DOHH2 (cell line): Measurements from ENCODE around the gene ADAMTS8.

Source experiments
- H3F3A ChIP-seq: fragments of 200-600 bp; sonication (generic), shearing (Covaris generic); 2 replicates; pipeline ENCODE4 v1.6.0; 2016; ENCODE audit warnings: antibody characterized with exemption, mild to moderate bottlenecking; ENCODE audit not compliant: control insufficient read depth, insufficient read depth
- H3K27ac ChIP-seq: fragments of 200-600 bp; sonication (generic); 2 replicates; pipeline ENCODE4 v1.5.1; 2014; ENCODE audit warnings: low read depth, mild to moderate bottlenecking, low read length, moderate library complexity
- H3K27me3 ChIP-seq: fragments of 200-600 bp; sonication (generic); 2 replicates; pipeline ENCODE4 v1.6.1; 2014; ENCODE audit warnings: mild to moderate bottlenecking, low read length, mixed read lengths; ENCODE audit not compliant: control insufficient read depth
- H3K36me3 ChIP-seq: fragments of 200-600 bp; sonication (generic); 2 replicates; pipeline ENCODE4 v1.6.1; 2014; ENCODE audit warnings: mild to moderate bottlenecking, low read length, moderate library complexity, mixed read lengths; ENCODE audit not compliant: control insufficient read depth
- H3K4me1 ChIP-seq: fragments of 200-600 bp; sonication (generic); 2 replicates; pipeline ENCODE4 v1.6.1; 2014; ENCODE audit warnings: mild to moderate bottlenecking, low read length, mixed read lengths; ENCODE audit not compliant: control insufficient read depth
- H3K4me2 ChIP-seq: fragments of 200-600 bp; sonication (generic); 2 replicates; pipeline ENCODE4 v1.6.0; 2014; ENCODE audit warnings: mild to moderate bottlenecking, low read length, moderate library complexity
- H3K4me3 ChIP-seq: fragments of 200-600 bp; sonication (generic); 2 replicates; pipeline ENCODE4 v1.5.1; 2014; ENCODE audit warnings: mild to moderate bottlenecking, low read length, mixed read lengths
- H3K79me2 ChIP-seq: fragments of 200-600 bp; sonication (generic); 2 replicates; pipeline ENCODE4 v1.6.1; 2014; ENCODE audit warnings: mild to moderate bottlenecking, low read length, mixed read lengths; ENCODE audit not compliant: control insufficient read depth
- H3K9me2 ChIP-seq: fragments of 200-600 bp; sonication (generic); replicated peaks from 2 replicates; pipeline ENCODE4 v1.6.1; 2014; ENCODE audit warnings: mild to moderate bottlenecking, low read length, mixed read lengths; ENCODE audit not compliant: control insufficient read depth
- H3K9me3 ChIP-seq: fragments of 200-600 bp; sonication (generic); 2 replicates; pipeline ENCODE4 v1.6.1; 2014; ENCODE audit warnings: antibody characterized with exemption, low read length, mixed read lengths; ENCODE audit not compliant: control insufficient read depth, insufficient read depth
- H4K20me1 ChIP-seq: fragments of 200-600 bp; sonication (generic); 2 replicates; pipeline ENCODE4 v1.6.0; 2014; ENCODE audit warnings: low read depth, mild to moderate bottlenecking, antibody characterized with exemption, low read length, moderate library complexity; ENCODE audit not compliant: control insufficient read depth, insufficient read depth
- EZH2phosphoT487 ChIP-seq: fragments of 200-600 bp; sonication (generic); IDR thresholded peaks from 2 replicates; pipeline ENCODE4 v1.6.1; 2017; ENCODE audit warnings: borderline replicate concordance, mild to moderate bottlenecking, antibody characterized with exemption, low read length, moderate library complexity, mixed read lengths
- TF ChIP-seq, protein P1 (sequence below): fragments of 200-600 bp; sonication (generic); IDR thresholded peaks from one replicate; pipeline ENCODE4 v1.5.1; 2014; ENCODE audit warnings: antibody characterized with exemption, mild to moderate bottlenecking, low read depth, low read length; ENCODE audit not compliant: poor library complexity, severe bottlenecking

ADAMTS8 gene

DNA sequence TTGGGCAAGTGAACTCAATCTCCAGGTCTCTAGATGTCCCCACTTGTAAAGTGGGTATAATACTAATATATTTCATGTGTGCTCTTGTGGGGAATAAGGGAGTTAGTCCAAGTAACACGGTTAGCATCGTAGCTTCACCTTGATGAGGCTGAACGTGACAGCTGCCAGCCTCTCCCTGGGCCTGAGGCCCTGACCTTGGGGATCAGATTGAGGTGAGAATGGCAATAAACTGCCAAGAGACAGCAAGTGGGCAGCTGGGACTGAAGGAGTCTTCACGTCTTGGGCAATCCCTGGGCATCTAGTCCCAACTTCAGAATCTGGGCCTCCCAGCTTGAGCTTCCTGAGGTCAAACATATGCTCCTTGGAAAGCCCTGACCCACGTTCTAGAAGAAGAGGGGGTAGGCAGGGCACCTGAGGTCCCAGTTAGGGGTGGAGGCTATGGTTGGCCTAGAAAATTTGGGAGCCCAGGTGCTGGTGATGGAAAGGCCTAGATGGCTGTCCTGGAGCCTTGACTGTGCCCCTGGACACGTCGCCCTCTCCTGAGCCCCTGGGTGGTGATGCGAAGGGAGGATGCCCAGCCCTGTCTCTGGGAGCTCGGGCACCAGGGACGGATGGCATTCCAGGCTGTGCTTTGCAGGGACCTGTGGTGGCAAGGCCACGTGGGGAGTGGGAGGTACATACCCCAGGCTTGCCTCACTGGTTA, 43.5 kb upstream of the ADAMTS8 start:
- no peak overlapping the region for H3K4me2 ChIP-seq

DNA sequence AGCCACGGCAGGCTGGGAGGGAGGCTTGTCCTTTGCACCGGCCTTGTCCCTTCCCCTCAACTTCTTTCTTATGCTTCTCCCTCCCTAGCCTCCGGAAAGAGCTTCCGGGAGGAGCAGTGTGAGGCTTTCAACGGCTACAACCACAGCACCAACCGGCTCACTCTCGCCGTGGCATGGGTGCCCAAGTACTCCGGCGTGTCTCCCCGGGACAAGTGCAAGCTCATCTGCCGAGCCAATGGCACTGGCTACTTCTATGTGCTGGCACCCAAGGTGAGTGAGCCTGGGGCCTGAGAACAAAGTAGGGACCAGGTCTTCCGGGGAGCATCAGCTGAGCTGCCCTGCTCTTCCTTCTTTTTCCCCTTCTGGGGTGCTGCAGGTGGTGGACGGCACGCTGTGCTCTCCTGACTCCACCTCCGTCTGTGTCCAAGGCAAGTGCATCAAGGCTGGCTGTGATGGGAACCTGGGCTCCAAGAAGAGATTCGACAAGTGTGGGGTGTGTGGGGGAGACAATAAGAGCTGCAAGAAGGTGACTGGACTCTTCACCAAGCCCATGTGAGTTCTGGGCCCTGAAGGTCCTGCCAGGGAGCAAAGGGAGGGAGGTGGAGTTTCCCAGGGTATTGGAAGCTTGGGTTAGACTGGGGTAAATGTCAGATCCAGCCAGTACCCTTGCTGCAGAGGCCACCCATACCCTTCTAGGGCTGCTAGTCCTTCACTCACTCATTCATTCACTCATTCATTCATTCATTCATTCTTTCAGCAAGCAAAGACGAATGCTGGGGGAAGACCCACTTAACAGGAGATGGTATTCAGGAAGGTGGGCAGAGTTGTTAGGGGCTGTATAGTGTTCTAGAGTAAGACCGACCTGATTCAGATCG, 42.7 kb upstream of the ADAMTS8 start:
- Histone ChIP-seq H3K27me3 (no peaks in the 10 kb centered on the region), H4K20me1 (no peaks in the 10 kb centered on the region), H3K9me3 (no peaks in the 10 kb centered on the region), H3K9me2 (no peaks in the 10 kb centered on the region), H3F3A (no peaks in the 10 kb centered on the region), H3K4me2 (no peak overlapping the region), H3K4me1 (no peaks in the 10 kb centered on the region), H3K36me3 (no peaks in the 10 kb centered on the region), H3K79me2 (no peaks in the 10 kb centered on the region), H3K4me3 (no peak overlapping the region), H3K27ac (no peak overlapping the region)
- TF ChIP-seq EZH2phosphoT487 = no peak
- TF ChIP-seq, protein P1, sequence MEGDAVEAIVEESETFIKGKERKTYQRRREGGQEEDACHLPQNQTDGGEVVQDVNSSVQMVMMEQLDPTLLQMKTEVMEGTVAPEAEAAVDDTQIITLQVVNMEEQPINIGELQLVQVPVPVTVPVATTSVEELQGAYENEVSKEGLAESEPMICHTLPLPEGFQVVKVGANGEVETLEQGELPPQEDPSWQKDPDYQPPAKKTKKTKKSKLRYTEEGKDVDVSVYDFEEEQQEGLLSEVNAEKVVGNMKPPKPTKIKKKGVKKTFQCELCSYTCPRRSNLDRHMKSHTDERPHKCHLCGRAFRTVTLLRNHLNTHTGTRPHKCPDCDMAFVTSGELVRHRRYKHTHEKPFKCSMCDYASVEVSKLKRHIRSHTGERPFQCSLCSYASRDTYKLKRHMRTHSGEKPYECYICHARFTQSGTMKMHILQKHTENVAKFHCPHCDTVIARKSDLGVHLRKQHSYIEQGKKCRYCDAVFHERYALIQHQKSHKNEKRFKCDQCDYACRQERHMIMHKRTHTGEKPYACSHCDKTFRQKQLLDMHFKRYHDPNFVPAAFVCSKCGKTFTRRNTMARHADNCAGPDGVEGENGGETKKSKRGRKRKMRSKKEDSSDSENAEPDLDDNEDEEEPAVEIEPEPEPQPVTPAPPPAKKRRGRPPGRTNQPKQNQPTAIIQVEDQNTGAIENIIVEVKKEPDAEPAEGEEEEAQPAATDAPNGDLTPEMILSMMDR = no peak

More for the DNA sequence above, 43.5 kb upstream of the ADAMTS8 start:
- H3K79me2 ChIP-seq = no peaks in the 10 kb centered on the region
- no peaks in the 10 kb centered on the region for H3K27me3 ChIP-seq
- H3K4me1 ChIP-seq = no peaks in the 10 kb centered on the region
- H3K27ac ChIP-seq = no peak overlapping the region
- H3K9me3 ChIP-seq = no peaks in the 10 kb centered on the region
- H3F3A ChIP-seq = no peaks in the 10 kb centered on the region
- no peaks in the 10 kb centered on the region for H3K9me2 ChIP-seq
- H3K4me3 ChIP-seq = no peak overlapping the region
- TF ChIP-seq, protein P1 = no peak
- TF ChIP-seq EZH2phosphoT487 = no peak
- no peaks in the 10 kb centered on the region for H3K36me3 ChIP-seq
- H4K20me1 ChIP-seq = no peaks in the 10 kb centered on the region

DNA sequence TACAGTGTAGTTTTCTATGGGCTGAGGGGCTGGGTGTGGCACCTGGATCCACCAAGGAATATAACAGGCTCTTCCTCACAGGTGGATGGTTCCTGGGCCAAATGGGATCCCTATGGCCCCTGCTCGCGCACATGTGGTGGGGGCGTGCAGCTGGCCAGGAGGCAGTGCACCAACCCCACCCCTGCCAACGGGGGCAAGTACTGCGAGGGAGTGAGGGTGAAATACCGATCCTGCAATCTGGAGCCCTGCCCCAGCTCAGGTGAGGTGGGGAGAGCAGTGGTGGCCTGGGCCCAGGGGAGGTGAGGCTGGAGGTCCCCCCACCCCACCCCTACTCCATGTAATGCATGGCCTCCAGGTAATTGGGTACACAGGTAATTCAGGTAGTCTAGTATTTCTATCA, 40.8 kb upstream of the ADAMTS8 start:
- H3K9me2 ChIP-seq = no peaks in the 10 kb centered on the region
- no peaks in the 10 kb centered on the region for H3K79me2 ChIP-seq
- H3K4me3 ChIP-seq = no peak overlapping the region
- no peak overlapping the region for H3K27ac ChIP-seq
- no peaks in the 10 kb centered on the region for H3F3A ChIP-seq
- H3K4me2 ChIP-seq = no peak overlapping the region
- no peaks in the 10 kb centered on the region for H3K4me1 ChIP-seq
- TF ChIP-seq EZH2phosphoT487 = no peak
- TF ChIP-seq, protein P1 = no peak
- H3K27me3 ChIP-seq = no peaks in the 10 kb centered on the region
- H3K36me3 ChIP-seq = no peaks in the 10 kb centered on the region
- H3K9me3 ChIP-seq = no peaks in the 10 kb centered on the region
- H4K20me1 ChIP-seq = no peaks in the 10 kb centered on the region
